ENCODE results near the gene MMP1.

The MMP1 gene

GRCh38 chr11:102806296-102806695, 8.3 kb upstream of the MMP1 start:
- no peak for DNase-seq (ENCODE audit: low spot score)

- DNase-seq (ENCODE audit: low spot score), result no peak
These were observed 4.4 kb upstream of the MMP1 start for GRCh38 chr11:102802341-102802740.

- no peak for DNase-seq (ENCODE audit: low spot score)
These were observed 2.8 kb upstream of the MMP1 start for GRCh38 chr11:102800767-102801166.

GRCh38 chr11:102799681-102800340, 1.9 kb upstream of the MMP1 start:
- DNase-seq (ENCODE audit: low spot score), result no peak

GRCh38 chr11:102794382-102794781, 3.6 kb downstream of the MMP1 start:
- peak; percentile 59 for DNase-seq (ENCODE audit: low spot score)

GRCh38 chr11:102793677-102794290, 4.2 kb downstream of the MMP1 start:
- DNase-seq (ENCODE audit: low spot score), result no peak

- DNase-seq (ENCODE audit: low spot score), result no peak
These were observed 5.4 kb downstream of the MMP1 start for GRCh38 chr11:102792604-102793003.

GRCh38 chr11:102791271-102792036, 6.5 kb downstream of the MMP1 start:
- DNase-seq (ENCODE audit: low spot score), result no peak

- DNase-seq (ENCODE audit: low spot score), result no peak
These were observed 9.5 kb downstream of the MMP1 start for GRCh38 chr11:102788334-102788995.

- no peak for DNase-seq (ENCODE audit: low spot score)
These were observed 13.6 kb downstream of the MMP1 start for GRCh38 chr11:102784380-102784779.

GRCh38 chr11:102783720-102784119, 14.2 kb downstream of the MMP1 start:
- DNase-seq (ENCODE audit: low spot score), result no peak

GRCh38 chr11:102783016-102783415, 14.9 kb downstream of the MMP1 start:
- no peak for DNase-seq (ENCODE audit: low spot score)

GRCh38 chr11:102781676-102782075, 16.3 kb downstream of the MMP1 start:
- DNase-seq (ENCODE audit: low spot score), result no peak

- DNase-seq (ENCODE audit: low spot score), result peak; percentile 69
These were observed 17.5 kb downstream of the MMP1 start, which contains the start of gene MMP10 for GRCh38 chr11:102780491-102780918. MMP10 (minus strand) TSS chr11:102780628; CDS start chr11:102780591, 37 bp downstream.

GRCh38 chr11:102776454-102776853, 21.5 kb downstream of the MMP1 start:
- no peak for DNase-seq (ENCODE audit: low spot score)

GRCh38 chr11:102773386-102773785, 24.6 kb downstream of the MMP1 start:
- DNase-seq (ENCODE audit: low spot score), result no peak

- no peak for DNase-seq (ENCODE audit: low spot score)
These were observed 26.6 kb downstream of the MMP1 start for GRCh38 chr11:102771351-102771750.

- no peak for DNase-seq (ENCODE audit: low spot score)
These were observed 27.8 kb downstream of the MMP1 start for GRCh38 chr11:102770191-102770590.

GRCh38 chr11:102767800-102768199, 30.2 kb downstream of the MMP1 start:
- no peak for DNase-seq (ENCODE audit: low spot score)

- no peak for DNase-seq (ENCODE audit: low spot score)
These were observed 34.5 kb downstream of the MMP1 start for GRCh38 chr11:102763440-102763839.

GRCh38 chr11:102762361-102762767, 35.6 kb downstream of the MMP1 start:
- DNase-seq (ENCODE audit: low spot score), result no peak

- no peak for DNase-seq (ENCODE audit: low spot score)
These were observed 36.2 kb downstream of the MMP1 start for GRCh38 chr11:102761646-102762238.
